Common myeloid progenitor, CD34-positive (primary cell): ENCODE measurements around the gene GALK1.

Experiments used
- CTCF ChIA-PET: fragments of 350-600 bp; sonication (Branson Sonifier 250); formaldehyde crosslinking; loops from one replicate; lab custom pipeline; 2021; ENCODE audit warnings: antibody characterized with exemption; lab: Charles Lee
- POLR2A ChIA-PET: fragments of 350-600 bp; sonication (Branson Sonifier 250); formaldehyde crosslinking; loops from one replicate; lab custom pipeline; 2021; ENCODE audit warnings: antibody characterized with exemption; lab: Charles Lee
- DNase-seq, 3 donors: peaks; one replicate each; pipeline versions ENCODE4 v3.0.0 to v3.0.0-alpha.2; 2013
- H3K27ac ChIP-seq, 2 experiments: 1 replicate in 1 of 2; 2 replicates in 1 of 2; pipeline ENCODE4 v1.7.0; 2013; ENCODE audit warnings: inconsistent platforms in 2 of 2, low read length in 2 of 2, mild to moderate bottlenecking in 2 of 2, low read depth in 1 of 2, moderate library complexity in 1 of 2; ENCODE audit not compliant: severe bottlenecking in 2 of 2, insufficient read depth in 1 of 2, poor library complexity in 1 of 2
- H3K27me3 ChIP-seq, 5 experiments: replicated peaks in 2 of 5; 1 replicate in 3 of 5; 2 replicates in 2 of 5; pipeline versions ENCODE4 v1.6.1 to v1.7.0; 2013; ENCODE audit warnings: low read length in 4 of 5, mild to moderate bottlenecking in 2 of 5, moderate library complexity in 2 of 5, inconsistent platforms in 1 of 5; ENCODE audit not compliant: insufficient read depth in 5 of 5, control insufficient read depth in 4 of 5
- H3K36me3 ChIP-seq, 4 experiments: 1 replicate in 2 of 4; 2 replicates in 2 of 4; pipeline versions ENCODE4 v1.6.1 to v1.7.0; 2013; ENCODE audit warnings: low read length in 3 of 4, control low read depth in 1 of 4, mild to moderate bottlenecking in 1 of 4; ENCODE audit not compliant: control insufficient read depth in 4 of 4, insufficient read depth in 4 of 4
- H3K4me1 ChIP-seq, 4 experiments: 1 replicate in 3 of 4; 2 replicates in 1 of 4; pipeline versions ENCODE4 v1.6.1 to v1.7.1; 2013; ENCODE audit warnings: low read length in 3 of 4, mild to moderate bottlenecking in 3 of 4, control low read depth in 1 of 4, inconsistent platforms in 1 of 4, moderate library complexity in 1 of 4; ENCODE audit not compliant: control insufficient read depth in 4 of 4, insufficient read depth in 4 of 4; ENCODE audit errors: control extremely low read depth in 1 of 4
- H3K4me3 ChIP-seq, 7 experiments: 1 replicate in 4 of 7; 2 replicates in 3 of 7; pipeline versions ENCODE4 v1.5.1 to v1.7.0; 2013; ENCODE audit warnings: mild to moderate bottlenecking in 7 of 7, low read length in 6 of 7, moderate library complexity in 6 of 7, inconsistent platforms in 2 of 7, low read depth in 2 of 7, control low read depth in 1 of 7; ENCODE audit not compliant: insufficient read depth in 4 of 7, control insufficient read depth in 1 of 7; ENCODE audit errors: extremely low read depth in 1 of 7
- H3K9me3 ChIP-seq, 5 experiments: 1 replicate in 4 of 5; 2 replicates in 1 of 5; pipeline versions ENCODE4 v1.6.1 to v1.7.1; 2013; ENCODE audit warnings: low read length in 4 of 5, mild to moderate bottlenecking in 2 of 5, inconsistent platforms in 1 of 5, low read depth in 1 of 5, moderate library complexity in 1 of 5; ENCODE audit not compliant: control insufficient read depth in 4 of 5, insufficient read depth in 2 of 5; ENCODE audit errors: control extremely low read depth in 1 of 5
- WGBS: methylation state at CpG from one replicate; pipeline ENCODE4 v1.1.5; 2013; ENCODE audit not compliant: insufficient coverage; 5-methylcytosine and 5-hydroxymethylcytosine counted together

Gene GALK1

GRCh38 chr17:75774471-75774990, 9.5 kb upstream of the GALK1 start:
- H3K4me3 ChIP-seq, result peak overlapping the region in 1 of 7 experiments; percentile 84
- peaks cover 14 to 23% (median 19%) of the 10 kb centered on the region in 4 experiments for H3K4me1 ChIP-seq
- H3K9me3 ChIP-seq, result no peaks in the 10 kb centered on the region
- no peaks in the 10 kb centered on the region for H3K27me3 ChIP-seq
- no peak for DNase-seq
- POLR2A ChIA-PET, result interaction anchor here (0.8 to 4.5 kb wide), 2 partner anchors 10 to 13 kb away, joined by 3 to 37 read pairs; partner anchors contain the start of gene GALK1
- CTCF ChIA-PET, result interaction anchor here (1.3 to 6.9 kb wide), 3 partner anchors 10 to 25 kb away, joined by 4 to 85 read pairs (median 6); partner anchors contain the start of gene GALK1
- H3K27ac ChIP-seq, result peak overlapping the region in 1 of 2 experiments; percentile 15
- peaks cover 4 to 39% (median 20%) of the 10 kb centered on the region in 4 experiments for H3K36me3 ChIP-seq
- 100% methylated on average over 4 of the region's 4 CpGs for WGBS

- Histone ChIP-seq H3K27ac (no peak overlapping the region), H3K36me3 (peaks cover 4 to 33% (median 20%) of the 10 kb centered on the region in 4 experiments), H3K27me3 (no peaks in the 10 kb centered on the region), H3K9me3 (no peaks in the 10 kb centered on the region), H3K4me1 (peaks cover 14 to 23% (median 19%) of the 10 kb centered on the region in 4 experiments), H3K4me3 (peak overlapping the region in 1 of 7 experiments; percentile 17)
- DNase-seq, result no peak
- POLR2A ChIA-PET, result interaction anchor here (0.8 to 4.5 kb wide), 2 partner anchors 9 to 13 kb away, joined by 3 to 37 read pairs; partner anchors contain the start of gene GALK1
- CTCF ChIA-PET, result interaction anchor here (1.1 to 6.9 kb wide), 6 partner anchors 9 to 87 kb away, joined by 3 to 85 read pairs (median 5); partner anchors contain the start of gene GALK1
- WGBS, result 98% methylated on average over 11 of the region's 15 CpGs
These were observed 8.9 kb upstream of the GALK1 start for GRCh38 chr17:75773808-75774470.

DNA sequence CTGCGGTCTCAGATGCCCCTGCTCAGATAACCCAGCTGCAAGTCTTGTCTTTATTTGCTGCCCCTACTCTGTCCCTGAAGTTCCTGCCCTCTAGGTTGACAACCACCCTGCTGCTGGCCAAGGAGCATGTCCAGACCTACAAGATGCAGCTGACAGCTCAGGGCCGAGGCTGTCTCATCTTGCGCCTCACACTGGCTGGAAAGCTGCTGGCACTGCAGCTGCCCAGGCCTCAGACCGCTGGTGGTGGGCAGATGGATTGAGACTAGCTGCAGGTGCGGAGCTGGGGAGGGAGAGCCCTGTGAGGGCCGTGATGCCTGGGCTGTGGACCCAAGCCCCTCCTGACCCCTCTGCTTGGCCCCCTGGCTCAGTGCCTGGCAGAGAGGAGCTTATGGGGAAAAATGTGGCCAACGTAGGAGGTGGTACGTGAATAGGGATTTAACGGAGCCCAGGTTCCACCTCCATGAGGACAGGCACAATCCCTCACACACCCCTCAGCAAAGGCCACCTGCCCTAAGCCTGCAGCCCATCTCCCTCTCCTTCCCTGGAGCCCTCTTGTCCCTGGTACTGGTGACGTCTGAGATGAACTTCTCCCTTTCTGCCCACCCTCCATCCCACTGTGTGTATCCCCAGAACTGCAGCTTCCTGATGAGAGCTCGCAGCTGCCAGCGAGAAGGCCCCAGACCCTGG, 8.3 kb upstream of the GALK1 start:
- H3K36me3 ChIP-seq, result peaks cover 4 to 26% (median 15%) of the 10 kb centered on the region in 4 experiments
- WGBS, result 97% methylated on average over 10 of the region's 12 CpGs
- POLR2A ChIA-PET, result interaction anchor here (4.5 kb wide), 1 partner anchor 8 kb away, joined by 37 read pairs; the partner anchor contains the start of gene GALK1
- CTCF ChIA-PET, result interaction anchor here (1.1 to 6.9 kb wide), 7 partner anchors 9 to 88 kb away, joined by 3 to 85 read pairs (median 4); partner anchors contain the start of gene GALK1
- no peak for DNase-seq
- no peaks in the 10 kb centered on the region for H3K9me3 ChIP-seq
- H3K27me3 ChIP-seq, result no peaks in the 10 kb centered on the region
- H3K4me3 ChIP-seq, result no peak overlapping the region
- H3K4me1 ChIP-seq, result peaks cover 12 to 23% (median 19%) of the 10 kb centered on the region in 4 experiments
- H3K27ac ChIP-seq, result no peak overlapping the region

- Histone ChIP-seq H3K27me3 (no peaks in the 10 kb centered on the region), H3K27ac (no peak overlapping the region), H3K36me3 (peaks cover 3 to 13% (median 5%) of the 10 kb centered on the region in 4 experiments), H3K4me3 (no peak overlapping the region), H3K4me1 (peaks cover 0 to 7% (median 5%) of the 10 kb centered on the region in 4 experiments), H3K9me3 (no peaks in the 10 kb centered on the region)
- ChIA-PET POLR2A (interaction anchor here (0.6 kb wide), 2 partner anchors 125 to 291 kb away, joined by 3 read pairs; a partner anchor contains a TSS), CTCF (interaction anchor here (0.9 to 1.0 kb wide), 2 partner anchors 8 to 11 kb away, joined by 3 read pairs; a partner anchor contains a TSS)
- 96% methylated on average over 15 of the region's 17 CpGs for WGBS
- no peak for DNase-seq
These were observed 6.6 kb upstream of the GALK1 start for GRCh38 chr17:75771334-75772281.

DNA sequence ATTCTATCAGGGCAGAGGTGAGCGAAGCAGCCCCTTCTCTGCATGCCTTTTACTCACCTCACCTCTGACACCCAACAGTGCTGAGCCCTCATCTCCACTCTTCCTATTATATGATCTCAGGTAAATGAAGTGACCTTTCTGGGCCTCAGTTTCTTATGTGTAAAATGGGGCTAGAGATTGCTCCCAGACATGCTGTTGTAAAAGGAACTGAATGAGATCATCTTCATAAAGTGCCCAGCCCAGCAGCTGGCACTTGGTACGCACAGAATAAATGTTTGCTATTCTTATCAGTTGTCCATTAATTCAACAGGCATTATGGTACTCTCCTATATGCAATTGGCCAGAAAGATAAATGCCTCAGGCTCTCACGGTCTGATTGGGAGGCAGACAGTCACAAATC, 4.5 kb upstream of the GALK1 start:
- WGBS, result 86% methylated on average over 2 of the region's 3 CpGs
- DNase-seq, result no peak
- Histone ChIP-seq H3K9me3 (no peaks in the 10 kb centered on the region), H3K36me3 (peaks cover 0 to 2% (median 0%) of the 10 kb centered on the region in 4 experiments), H3K4me1 (peaks cover 0 to 7% (median 5%) of the 10 kb centered on the region in 4 experiments), H3K27ac (no peak overlapping the region), H3K27me3 (no peaks in the 10 kb centered on the region), H3K4me3 (no peak overlapping the region)
- ChIA-PET POLR2A (interaction anchor here (0.6 kb wide), 1 partner anchor 39 kb away, joined by 3 read pairs; no protein-coding TSS in a partner anchor), CTCF (interaction anchor here (1.1 kb wide), 1 partner anchor 16 kb away, joined by 4 read pairs; no protein-coding TSS in a partner anchor)

GRCh38 chr17:75767881-75768280, 2.9 kb upstream of the GALK1 start:
- peaks cover 0 to 5% (median 0%) of the 10 kb centered on the region in 4 experiments for H3K36me3 ChIP-seq
- ChIA-PET POLR2A (no interaction called here), CTCF (interaction anchor here (0.6 to 0.9 kb wide), 3 partner anchors 9 to 1316 kb away, joined by 3 to 6 read pairs (median 3); no protein-coding TSS in a partner anchor)
- H3K4me3 ChIP-seq, result no peak overlapping the region
- H3K9me3 ChIP-seq, result no peaks in the 10 kb centered on the region
- H3K27ac ChIP-seq, result no peak overlapping the region
- no peak for DNase-seq
- WGBS, result 93% methylated on average over 4 of the region's 8 CpGs
- peaks cover 0 to 19% (median 17%) of the 10 kb centered on the region in 4 experiments for H3K4me1 ChIP-seq
- H3K27me3 ChIP-seq, result no peaks in the 10 kb centered on the region
